Stimulated activated CD8-positive, alpha-beta memory T cell treated with anti-CD3 and anti-CD28 coated beads, Interleukin-7, amount 100 ng/mL, for 4 hours (primary cell): ENCODE measurements around the gene HDAC5.
"Not testable (repeated sequence)": the region's sequence is repeated elsewhere in the genome, so short reads cannot be mapped to it uniquely, and the experiment has no call there.

Source experiments
- DNase-seq, 2 donors: peaks; one replicate each; pipeline ENCODE4 v3.0.0-alpha.2; 2020; ENCODE audit warnings: low read depth in 2 of 2

HDAC5 gene

DNA sequence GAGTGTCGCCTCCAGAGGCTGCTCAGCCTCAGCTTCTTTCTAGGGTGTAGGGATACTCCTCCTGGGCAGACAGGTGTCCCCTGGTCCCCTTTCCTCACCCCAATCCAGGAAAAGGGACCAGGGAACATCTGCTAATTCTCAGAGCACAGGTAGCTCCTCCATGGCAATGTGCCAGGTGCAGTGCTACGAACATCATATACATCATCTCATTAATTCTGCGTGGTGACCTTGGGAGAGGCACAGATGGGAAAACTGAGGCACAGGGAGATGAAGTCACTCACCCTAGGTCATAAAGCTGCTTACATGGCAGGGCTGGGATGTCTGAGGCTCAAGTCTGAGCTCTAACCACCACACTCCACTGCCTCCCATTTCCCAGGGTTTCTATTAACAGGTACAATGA, 11.7 kb downstream of the HDAC5 start:
- no peak for DNase-seq

DNA sequence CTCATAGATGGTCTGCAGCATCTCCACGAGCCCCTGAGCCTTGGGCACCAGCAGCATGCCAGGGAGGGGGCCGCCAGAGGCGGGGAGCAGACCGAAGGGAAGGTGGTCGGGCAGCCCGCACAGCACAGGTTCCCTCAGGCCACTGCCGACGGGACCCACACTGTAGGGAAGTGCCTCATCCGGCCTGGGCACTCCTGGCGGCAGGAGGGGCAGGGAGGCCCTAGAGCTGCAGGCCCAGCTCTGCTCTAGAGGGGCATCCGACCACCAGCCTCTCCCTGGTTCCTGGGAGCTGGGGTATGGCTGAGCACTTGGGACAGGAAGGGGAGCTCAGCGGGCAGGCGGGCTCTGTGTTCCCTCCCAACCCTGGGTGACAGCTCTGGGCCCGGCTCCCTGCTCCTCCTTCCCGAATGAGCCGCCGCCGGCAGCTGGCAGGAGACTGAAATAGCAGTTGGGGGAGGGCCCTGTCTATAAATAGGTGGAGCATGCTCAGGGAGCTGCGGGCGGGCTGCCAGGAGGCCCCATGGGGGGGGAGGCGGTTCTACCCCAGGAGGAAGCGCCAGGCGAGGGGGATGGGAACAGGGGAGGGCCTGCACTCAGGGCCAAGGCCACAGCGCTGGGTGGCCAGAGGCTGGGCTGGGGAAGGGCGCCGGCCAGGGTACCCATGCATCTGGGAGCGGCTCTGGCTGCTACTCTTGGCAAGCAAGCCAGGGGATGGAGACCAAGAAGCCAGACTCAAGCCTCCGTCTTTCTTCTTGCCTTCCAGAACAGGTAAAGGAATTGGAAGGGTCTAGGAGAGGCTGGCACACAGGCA, 12.4 kb downstream of the HDAC5 start:
- peak in 1 of 2 donors; percentile 36 for DNase-seq

DNA sequence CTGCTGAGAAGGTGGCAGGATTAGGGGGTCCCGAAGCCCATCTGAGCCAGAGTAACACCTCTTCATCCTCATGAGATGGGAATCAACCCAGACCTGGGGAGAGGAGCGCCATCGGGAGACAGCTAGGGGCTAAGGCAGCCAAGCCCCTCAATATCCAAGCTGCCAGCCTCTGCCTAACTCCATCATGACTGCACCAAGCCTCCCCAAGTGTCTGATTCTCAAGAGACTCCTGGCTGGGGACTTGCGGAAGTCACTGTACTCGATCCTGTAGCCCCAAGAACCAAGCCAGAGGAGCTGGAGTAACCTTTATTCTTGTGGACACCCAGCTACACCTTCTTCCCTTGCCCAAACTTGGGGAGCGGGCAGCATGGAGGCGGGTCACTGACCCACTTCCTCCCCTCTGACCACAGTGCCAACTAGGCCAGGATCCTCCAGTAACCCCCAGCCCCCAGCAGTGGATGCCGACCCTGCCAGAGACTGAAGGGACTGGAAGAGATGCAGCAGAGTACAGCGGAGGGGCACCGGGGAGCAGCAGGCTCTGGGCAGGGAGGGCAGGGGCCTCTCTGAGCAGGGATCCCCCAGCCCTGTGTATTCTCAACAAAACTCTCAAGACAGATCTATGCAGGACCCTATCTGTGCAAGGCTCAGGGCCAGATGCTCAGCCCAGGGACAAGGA, 13.3 kb downstream of the HDAC5 start:
- DNase-seq, result no peak

DNA sequence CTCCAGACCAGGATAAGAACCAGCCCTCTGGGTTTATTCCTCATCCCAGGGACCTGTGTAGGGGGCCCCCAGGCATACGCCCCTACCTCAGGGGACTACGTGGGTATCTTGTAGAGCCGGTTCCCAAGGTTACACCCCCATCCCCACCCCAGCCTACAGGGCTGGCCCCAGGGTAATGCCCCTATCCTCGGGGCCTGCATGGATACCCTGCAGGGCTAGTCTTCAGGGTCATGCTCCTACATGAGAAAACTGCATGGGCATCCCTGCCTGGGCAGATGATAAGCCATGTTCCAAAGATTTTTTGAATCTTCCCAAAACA, 14.2 kb downstream of the HDAC5 start:
- no peak for DNase-seq

DNA sequence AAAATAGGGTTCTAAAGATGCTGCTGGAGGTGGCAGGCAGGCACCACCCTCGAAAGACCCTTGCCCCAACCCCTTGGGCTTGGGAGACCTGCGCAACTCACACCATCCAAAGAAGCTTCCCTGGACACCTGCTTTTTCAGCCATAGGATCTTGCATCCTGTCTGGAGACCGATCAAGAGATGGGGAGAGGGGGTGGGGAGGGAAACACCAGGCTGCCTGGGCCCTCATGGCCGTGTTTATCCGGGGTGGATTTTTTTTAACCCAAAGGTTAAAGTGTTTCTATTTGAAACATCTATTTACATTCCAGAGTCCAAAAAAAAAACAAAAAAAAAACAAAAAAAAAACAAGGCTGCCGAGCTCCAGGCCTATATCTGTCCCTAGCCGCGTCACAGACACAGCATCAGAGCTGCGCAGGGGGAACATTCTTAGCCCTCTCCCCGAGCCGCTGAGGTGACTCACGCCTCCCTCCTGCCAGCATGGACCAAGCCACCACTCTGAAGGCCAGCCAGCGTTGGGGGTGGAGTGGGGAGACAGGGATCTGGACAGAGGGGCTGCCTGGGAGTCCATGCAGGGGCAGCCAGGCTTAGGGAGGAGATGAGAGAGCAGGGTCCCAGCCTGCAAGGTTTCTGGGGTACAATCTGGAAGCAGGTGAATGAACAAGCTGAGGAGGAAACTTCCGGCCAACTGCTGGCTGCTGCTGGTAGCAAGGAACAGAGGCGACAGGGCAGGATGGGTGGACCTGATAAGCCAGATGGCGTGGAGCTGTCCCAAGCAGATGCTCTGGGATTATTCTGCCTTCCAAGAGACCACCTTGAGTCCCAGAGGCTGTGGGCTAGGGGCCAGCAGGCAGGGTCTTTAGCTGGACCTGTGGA, 14.8 kb downstream of the HDAC5 start:
- no peak for DNase-seq

DNA sequence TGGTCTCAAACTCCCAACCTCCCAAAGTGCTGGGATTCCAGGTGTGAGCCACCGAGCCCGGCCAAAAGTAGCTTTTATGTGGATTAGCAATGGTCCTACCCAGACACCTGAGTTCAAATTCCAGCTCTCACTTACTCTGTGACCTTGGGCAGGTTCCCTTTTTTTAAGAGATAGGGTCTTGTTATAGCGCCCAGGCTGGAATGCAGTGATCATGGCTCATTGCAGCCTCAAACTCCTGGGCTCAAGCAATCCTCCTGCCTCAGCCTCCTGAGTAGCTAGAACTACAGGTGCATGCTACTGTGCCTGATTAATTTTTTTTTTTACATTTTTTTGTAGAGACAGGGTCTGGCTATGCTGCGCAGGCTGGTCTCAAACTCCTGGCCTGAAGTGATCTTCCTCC, 16.6 kb downstream of the HDAC5 start:
- no peak for DNase-seq

DNA sequence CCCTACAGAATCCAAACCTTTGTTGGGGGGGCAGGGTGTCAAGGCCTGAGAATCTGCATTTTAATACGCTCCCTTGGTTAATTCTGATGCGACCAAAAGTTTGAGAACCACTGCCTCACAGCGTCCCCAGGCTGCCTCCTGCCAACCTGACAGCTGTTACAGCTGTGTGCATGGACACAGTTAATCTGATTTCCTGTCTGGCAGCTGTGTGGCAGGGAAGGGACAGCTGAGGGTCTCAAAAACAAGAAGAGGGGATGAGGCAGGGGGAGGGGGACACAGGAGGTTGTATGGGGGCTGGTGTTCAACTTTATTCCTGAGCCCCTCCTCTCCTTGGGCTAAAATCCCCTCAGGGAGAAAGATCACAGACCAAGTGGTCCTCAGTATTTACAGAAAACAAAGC, 17.5 kb downstream of the HDAC5 start:
- no peak for DNase-seq

DNA sequence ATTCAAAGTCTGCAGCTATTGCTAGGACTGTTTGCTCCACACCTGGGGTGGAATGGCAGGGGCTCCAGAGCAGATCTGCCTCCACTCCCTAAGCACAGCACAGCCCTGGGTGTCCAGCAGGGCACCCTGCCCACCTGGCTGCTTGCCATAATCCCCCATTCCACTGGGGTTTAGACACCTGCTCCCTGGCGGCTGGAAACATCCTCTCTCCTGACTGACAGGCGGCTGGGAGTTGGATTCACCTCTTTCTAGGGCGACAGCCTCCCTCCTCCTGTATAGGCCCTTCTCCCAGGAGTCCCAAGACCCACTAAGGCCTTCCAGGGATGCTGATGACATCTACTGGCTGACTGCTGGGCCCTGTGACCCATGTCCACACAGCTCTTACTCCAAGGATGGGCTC, 18.0 kb downstream of the HDAC5 start:
- DNase-seq, result no peak

DNA sequence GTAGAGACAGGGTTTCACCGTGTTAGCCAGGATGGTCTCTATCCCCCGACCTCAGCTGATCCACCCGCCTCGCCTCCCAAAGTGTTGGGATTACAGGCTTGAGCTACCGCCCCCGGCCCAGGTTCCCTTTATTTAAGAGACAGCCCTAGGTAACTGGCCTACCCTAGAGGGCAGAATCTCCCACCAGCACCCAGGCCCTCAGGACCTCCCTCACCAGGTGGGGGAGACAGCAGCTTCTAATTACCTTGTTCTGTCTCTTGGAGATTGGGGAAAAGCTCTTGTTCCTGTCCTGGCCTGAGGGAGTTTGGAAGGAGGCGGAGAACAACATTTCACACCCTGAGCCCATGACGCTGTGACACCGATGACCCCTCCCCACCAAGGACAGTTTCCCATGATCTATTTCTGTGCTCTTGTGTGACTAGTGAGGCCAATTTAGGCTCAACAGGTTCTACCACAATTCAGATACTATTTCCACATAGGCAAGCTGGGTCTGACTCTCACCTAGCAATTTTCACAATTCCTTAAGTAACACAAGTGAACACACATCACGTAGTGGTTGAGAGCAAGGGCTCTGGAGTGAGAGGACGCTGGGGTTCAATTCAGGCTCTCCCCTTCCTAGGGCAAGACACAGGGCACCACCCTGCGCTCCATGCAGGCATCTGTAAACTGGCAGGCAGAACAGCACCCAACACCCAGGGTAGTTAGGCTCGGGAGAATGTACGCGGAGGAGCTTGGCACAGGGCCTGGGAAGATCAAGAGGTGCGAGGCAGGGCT, 20.4 kb downstream of the HDAC5 start:
- DNase-seq, result no peak

DNA sequence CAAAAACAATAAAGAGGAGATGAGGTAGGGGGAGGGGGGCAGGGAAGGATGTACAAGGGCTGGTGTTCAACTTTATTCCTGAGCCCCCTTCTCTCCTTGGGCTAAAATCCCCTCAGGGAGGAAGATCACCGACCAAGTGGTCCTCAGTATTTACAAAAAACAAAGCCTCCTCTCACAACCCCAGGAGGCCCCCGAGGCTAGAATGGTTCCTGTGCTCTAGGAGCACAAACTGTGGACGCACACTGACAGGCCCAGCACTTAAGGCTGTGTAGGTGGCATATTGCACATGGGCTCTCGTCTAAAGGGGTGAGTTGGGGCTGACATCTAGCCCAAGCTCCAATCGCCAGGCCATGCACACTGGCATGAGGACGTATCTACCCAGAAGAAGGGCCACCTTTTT, 21.6 kb downstream of the HDAC5 start:
- not testable (repeated sequence) for DNase-seq

DNA sequence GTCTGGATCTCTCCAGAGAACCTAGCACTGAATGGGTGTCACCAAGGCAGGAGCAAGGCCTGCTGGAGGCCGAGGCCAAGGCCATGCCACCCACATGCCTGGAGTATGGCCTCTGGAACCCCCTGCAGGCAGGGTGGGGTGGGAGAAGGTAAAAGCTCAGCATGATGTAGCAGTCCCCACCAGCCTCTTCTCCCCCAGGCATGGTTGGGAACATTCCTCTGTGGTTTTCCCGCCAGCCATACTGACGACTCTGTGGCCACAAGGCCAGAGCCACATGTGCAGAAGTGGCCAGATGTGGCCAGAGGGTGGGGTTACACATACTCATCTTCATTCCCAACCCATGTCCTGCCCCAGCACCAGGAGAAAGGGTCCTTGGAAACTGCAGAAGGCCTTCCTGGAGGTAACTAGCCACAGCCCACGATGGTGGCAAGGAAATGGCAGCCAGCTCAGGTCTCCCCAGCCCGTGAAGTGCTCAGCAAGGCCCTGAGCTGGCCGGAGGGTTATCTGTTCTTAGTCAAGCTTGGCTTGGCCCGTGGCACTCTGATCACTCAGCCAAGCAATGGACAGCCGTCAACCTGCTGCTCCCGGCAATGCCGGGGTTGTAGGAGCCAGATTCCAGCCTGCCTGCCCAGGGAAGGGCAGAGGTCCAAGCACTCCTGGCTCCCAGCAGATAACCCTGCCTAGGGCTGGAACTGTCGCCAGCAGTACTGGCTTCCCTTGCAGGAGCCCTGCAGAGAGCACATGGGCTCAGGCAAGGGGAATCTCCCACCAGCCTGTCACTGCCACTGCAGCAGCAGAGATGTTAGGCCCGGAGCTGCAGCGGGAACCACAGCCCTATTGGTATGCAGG, 26.1 kb downstream of the HDAC5 start:
- no peak for DNase-seq

DNA sequence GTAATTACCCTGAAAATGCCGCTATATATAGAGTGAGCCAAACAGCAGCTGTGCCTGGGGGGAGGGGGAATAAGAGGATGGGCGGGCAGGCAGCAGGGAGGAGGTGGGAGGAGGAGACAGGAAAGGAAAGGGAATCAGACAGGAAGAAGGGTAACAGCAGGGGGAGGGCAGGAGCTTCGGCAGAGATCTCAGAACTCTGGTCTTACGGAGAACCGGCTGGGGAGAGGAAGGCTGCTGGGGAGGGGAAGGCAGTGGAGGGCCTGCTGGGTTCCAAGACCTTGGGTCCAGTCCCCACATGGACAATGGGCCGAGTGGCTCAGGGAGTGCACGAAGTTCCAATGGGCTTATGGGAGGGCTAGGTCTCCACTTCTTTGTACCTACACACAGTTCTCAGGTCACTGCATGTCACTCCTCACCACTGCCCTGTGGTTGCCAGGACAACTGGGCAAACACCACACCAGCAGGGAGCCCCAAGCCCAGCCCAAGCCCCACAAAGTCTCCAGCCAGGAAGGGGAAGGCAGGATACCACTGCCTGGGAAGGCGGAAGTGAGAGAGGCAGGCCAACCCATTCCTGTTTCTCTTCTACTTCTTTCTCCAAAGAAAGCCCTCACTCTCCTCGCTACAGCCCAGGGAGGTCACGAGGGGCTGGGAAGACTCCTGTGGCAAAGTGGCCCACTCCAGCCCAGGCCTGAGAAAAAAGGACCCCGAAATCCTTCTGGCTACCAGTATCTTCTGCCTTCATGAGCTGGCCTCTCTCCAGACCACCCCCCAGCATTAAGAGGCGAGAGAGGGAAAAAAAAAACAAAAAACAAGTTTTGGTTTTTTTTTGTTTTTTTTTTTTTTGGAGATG, 27.6 kb downstream of the HDAC5 start:
- DNase-seq, result no peak

DNA sequence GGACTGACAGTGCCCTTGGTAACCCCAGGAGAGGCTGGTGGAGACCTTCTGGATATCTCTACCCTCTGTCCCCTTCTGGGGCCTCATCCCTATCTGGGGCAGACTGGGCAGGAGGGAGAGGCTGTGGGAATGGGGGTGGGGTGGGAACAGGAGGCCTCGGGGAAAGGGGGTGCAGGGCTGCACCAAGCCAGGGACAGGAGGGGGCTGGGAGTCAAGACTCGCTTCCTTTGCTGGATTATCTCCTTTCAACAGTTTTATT, 28.1 kb downstream of the HDAC5 start:
- DNase-seq, result no peak

DNA sequence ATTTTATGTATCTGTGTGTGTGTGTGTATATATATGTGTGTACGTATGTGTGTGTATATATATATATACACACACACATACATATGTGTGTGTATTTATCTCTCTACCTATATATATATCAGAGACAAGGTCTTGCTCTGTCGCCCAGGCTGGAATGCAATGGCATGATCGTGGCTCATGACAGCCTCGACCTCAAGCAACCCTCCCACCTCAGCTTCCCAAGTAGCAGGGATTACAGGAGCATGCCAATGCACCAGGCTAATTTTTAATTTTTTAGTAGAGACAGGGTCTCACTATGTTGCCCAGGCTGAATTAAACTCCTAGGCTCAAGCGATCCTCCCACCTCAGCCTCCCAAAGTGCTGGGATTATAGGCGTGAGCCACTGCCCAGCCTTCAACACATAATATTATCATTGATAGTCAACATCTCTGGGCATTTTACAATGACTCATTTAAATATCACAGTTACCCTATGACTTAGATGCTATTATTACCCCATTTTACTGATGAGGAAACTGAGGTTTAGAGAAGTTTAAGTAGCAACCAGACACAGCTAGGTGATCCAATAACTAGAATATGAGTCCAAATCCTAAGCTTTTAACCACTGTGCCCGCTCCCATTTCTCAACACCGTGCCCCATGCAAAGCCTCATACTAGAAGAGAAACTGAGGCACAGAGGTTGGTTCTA, 28.6 kb downstream of the HDAC5 start:
- no peak for DNase-seq

DNA sequence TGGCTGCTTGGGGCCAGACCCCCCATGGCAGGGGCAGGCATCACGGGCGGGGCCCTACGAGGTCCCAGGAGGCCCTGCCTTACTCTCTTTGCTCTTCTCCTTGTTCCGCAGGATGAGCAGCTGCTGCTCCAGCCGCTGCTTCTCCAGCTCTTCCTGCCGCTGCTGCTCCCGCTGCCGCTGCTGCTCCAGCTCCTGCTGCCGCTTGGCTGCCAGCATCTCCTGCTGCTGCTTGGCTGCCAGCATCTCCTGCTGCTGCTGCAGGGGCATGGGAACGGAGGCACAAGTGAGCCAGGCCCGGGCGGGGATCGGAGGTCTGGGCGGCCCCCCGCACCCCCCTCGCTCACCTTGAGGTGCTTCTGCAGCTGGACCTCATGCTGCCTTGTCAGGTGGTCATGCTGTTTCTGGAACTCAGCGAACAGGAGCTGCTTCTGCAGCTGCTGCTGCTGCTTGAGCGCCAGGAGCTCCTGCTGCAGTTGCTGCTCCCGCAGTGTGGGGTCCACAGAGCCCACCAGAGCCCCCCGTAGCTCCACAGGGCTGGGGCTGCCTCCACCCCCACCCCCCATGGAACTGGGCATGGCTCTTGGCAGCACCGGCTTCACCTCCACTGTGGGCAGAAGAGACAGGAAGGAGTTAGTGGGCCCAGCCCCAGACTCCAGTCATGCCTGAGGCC, 30.1 kb downstream of the HDAC5 start:
- DNase-seq, result no peak

DNA sequence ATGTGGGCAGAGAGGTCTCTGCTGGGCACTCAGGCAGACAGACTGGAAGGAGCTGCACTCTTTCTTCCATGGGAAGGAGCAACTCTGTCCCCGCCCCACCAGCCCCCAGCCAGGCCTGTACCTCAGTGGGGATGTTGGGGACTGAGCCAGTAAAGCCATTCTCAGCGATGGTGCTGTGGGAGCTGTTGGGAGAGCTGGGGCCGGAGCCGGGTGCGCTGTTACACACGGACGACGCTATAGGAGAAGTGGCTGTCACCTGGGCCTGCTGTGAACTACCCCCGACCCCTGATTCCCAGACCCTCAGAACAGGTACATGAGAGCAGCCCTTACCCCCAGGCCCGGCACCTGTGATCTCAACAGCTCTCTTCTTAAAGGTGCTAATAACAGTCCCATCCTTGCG, 31.4 kb downstream of the HDAC5 start:
- DNase-seq, result no peak

DNA sequence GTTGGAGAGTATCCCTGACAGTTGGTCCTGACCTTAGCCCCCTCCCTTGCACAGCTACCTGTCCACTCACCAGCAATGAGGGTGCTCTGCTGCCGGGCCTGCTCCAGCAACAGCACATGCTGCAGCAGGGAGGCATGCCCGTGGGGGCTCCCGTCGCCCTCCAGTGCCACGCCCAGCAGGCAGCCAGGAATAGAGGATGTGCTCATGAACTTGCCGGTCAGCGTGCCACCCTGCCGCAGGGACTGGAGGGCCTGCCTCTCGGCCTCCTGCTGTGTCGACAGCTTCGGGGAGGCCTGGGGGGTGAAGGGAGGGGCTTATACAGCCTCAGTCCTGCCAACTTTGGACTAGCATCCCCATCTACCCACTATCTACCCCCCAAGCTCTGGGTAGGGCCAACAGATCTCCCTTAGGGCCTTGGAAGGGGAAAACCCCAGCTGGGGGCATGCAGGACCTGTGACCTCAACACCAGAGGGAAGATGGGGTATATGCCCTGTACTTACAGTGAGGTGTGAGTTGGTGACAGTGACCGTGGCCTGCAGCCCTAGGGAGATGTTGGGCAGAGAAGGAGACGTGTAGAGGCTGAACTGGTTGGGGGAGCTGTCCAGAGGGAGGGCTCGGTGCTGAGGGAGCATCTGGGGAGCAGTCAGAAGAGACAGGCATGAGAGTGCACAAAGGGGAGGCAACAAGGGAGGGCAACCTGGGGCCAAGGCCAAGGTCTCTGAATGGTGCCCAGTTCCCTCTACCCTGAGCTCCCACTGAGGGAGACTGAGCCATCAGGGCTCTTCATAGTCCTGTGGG, 32.0 kb downstream of the HDAC5 start:
- DNase-seq, result no peak

DNA sequence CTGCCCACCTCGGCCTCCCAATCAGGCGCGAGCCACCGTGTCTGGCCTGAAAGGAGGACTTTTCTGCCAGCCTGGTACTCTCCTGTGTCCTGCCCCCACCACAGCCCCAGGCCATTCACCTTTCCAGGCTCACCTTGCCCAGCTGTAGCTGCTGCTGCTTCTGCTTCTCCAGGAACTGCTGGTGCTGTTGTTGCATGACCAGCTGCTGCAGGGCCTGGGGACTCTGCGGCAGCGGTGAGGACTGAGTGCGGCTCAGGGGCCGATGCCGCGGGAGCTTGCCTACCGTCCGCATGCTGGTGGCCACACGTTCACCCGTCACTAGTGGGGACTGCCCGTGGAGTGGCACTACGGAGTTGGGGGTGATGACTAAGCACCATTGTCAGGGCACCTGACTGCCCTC, 35.2 kb downstream of the HDAC5 start:
- DNase-seq, result no peak
